SKM-1 treated with dmso at 0.1 percent for 144 hours (cell line): ENCODE measurements around the gene POLR2F.
A peak's percentile ranks its signal among the peaks of the same experiment; 100 is the strongest.
"Not testable (repeated sequence)": the region's sequence is repeated elsewhere in the genome, so short reads cannot be mapped to it uniquely, and the experiment has no call there.

Experiments
- DNase-seq: peaks from one replicate; lab custom pipeline; 2025; ENCODE audit not compliant: unreplicated experiment; lab: John Stamatoyannopoulos, UW

POLR2F gene

GRCh38 chr22:37925330-37925729 lies 28.2 kb upstream of the POLR2F start:
- no peak for DNase-seq

GRCh38 chr22:37925767-37926166 lies 27.7 kb upstream of the POLR2F start:
- no peak for DNase-seq

GRCh38 chr22:37926358-37926757 lies 27.1 kb upstream of the POLR2F start:
- DNase-seq, result no peak

DNA sequence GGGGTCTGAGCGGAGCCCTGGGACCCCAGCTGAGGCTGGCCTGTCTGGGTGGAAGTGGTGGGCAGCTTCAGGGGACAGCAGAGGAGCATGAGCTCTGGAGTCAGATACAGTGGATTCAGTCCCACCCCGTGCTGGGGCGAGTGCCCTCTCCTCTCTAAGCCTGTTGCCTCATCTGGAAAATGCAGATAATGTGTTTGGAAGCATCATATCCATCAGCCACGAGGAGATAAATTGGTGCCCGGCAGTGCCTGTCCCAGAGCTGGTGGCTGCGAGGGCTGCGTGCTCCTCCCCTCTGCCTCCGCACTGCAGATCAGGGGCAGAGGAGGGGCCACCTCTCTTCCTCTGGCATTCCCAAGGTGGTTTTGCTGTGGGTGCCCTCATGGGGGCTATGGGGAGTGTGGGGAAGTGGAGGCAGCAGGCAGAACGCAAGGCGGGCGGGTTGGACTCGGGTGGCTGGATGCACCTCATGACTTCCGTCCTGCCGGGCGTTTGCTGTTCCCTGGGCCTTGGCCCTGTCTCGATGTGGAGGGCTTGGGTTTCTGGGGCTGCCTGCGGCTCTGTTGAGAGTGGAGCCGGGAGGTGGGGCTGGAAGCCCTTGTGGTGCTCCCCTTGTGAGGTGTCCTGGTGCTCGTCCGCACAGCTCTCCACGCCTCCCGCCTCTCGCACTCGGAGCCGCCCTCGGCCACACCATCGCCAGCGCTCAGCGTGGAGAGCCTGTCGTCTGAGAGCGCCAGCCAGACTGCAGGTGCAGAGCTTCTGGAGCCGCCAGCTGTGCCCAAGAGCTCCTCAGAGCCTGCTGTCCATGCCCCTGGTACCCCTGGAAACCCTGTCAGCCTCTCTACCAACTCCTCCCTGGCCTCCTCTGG lies 26.5 kb upstream of the POLR2F start:
- DNase-seq, result no peak

DNA sequence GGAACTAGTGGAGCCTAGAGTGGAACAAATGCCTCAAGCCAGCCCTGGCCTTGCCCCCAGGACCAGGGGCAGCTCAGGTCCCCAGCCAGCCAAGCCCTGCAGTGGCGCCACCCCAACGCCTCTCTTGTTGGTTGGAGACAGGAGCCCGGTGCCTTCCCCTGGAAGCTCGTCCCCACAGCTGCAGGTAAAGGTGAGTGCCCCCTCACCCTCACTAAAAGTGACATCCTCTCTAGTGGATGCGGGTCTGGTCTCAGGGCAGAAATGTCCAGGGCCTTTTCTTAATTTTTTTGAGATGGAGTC lies 25.9 kb upstream of the POLR2F start:
- no peak for DNase-seq

DNA sequence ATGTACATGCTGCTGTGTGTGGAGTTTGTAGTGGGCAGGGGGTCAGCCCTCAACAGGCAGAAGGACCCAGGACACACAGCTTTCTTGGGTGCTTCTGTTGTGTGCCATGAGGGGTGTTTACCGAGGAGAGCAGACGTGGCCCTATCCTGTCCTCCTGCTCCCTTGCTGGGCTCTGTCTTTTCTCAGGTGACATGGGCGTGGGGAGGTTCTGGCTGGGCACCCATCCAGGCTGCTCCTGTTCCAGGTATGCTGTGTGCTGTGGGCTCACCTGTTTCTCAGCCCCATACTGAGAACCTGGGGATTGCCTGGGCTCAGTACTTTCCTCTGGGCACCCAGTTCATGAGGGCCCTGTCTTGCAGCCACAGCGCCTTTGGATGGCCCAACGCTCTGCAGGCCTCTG lies 24.1 kb upstream of the POLR2F start:
- DNase-seq, result no peak

GRCh38 chr22:37930270-37930951 lies 23.1 kb upstream of the POLR2F start:
- DNase-seq, result peak; percentile 17

DNA sequence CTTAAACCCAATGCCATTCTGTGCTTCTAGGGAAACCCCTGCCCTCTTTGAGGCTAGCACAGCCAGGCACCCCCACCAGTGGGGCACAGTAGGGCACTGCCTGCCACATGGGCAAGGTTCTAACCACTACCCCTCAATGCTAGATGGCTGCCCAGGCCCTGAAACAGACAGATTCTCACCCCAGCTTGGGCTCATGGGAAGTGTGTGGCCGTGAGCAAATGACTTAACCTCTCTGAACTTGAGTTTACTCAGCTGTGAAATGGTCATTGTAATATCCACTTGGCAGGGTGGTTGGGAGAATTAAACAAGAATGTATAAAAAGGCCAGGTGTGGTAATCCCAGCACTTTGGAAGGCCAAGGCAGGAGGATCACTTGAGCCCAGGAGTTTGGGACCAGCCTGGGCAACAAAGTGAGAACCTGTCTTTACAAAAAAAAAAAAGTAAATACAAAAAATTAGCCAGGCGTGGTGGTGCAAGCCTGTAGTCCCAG lies 22.5 kb upstream of the POLR2F start:
- DNase-seq, result no peak

DNA sequence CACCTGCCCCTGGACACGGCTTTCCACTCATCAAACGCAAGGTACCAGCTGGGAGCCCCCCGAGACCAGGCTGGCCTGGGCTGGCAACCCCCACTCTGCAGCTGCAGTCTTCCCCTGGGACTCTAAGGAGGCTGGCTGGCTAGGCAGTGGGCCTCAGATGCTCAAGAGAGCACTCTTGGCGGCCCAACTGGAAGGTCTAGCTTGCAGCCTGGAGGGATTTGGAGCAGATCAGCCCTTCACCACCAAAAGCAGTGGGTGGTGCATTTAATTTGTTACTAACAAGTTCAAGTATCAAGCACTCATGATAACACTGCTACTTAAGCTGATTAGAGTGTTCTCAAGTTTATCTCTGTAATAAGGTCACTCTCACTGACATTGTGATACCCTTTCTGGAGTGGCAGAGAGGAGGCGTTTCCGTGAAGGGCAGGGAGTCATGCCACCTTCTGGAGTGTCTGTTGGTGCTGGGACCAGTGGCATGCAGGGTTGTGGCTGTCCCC lies 21.6 kb upstream of the POLR2F start:
- no peak for DNase-seq

DNA sequence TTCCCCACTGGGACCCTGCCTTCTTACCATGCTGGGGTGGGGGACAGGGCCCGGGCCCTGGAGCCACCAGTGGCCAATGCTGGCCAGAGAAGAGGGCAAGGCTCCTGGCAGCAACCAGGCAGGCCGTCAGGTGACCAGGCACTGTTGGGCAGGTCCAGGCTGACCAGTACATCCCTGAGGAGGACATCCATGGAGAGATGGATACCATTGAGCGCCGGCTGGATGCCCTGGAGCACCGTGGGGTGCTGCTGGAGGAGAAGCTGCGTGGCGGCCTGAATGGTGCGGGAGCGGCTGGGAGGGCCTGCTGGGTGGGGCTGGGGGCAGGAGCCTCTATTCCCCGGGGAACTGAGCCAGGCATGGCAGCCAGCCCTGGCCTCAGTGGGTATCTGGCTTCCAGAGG lies 21.1 kb upstream of the POLR2F start:
- DNase-seq, result no peak

- no peak for DNase-seq
Measured at GRCh38 chr22:37932821-37933578, 20.5 kb upstream of the POLR2F start.

GRCh38 chr22:37933711-37934376 lies 19.7 kb upstream of the POLR2F start:
- peak; percentile 79 for DNase-seq

GRCh38 chr22:37940698-37941376 lies 12.7 kb upstream of the POLR2F start:
- DNase-seq, result peak; percentile 76

DNA sequence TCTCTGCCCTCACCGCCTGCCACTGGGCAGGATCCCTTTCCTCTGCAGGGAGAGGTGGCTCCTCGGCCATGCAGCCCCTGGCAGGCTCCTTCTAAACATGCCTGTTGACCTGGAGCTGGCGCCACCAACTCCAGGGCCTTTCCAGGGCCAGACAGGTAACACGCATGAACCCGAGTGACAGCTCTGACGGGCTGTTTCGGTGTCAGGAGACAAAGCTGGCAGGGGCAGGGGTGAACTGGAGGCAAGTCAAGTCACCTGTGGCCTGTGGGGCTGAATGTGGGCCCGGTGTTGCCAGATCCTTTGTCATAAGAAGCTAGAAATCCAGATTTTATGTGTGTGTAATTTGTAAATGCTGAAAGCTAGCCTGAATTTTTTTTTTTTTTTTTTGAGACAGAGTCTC lies 11.4 kb upstream of the POLR2F start:
- no peak for DNase-seq

DNA sequence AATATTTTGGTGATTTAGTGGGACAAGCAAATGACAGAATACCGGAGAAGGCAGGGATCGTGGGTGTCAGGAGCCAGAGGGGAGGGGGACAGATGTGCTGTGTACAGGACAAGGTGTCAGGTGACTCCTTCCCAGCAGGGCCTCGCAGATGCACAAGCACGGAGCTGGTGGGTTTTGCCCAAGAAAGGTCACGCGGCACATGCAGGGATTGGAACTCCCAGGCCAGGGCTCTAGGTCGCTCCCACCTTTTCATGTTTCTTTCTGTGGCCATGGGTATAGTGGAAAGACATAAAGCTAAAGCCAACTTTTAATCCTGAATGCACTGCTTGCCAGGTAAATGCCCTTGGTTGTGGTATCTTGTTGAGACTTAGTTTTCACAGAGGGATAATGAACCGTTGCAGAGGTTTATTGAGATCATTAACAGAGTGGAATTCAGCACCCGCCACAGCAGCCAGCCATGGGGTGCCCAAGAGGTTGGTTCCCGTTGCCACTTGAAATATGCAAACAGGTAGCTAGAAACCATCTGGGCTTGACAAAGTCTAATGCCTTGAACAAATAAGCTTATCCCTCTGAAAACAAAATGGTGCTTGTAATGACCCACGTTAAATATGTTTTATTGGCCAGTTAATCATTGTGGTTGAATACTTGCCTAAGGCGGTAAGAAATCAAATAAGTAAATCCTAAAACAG lies 10.2 kb upstream of the POLR2F start:
- no peak for DNase-seq

DNA sequence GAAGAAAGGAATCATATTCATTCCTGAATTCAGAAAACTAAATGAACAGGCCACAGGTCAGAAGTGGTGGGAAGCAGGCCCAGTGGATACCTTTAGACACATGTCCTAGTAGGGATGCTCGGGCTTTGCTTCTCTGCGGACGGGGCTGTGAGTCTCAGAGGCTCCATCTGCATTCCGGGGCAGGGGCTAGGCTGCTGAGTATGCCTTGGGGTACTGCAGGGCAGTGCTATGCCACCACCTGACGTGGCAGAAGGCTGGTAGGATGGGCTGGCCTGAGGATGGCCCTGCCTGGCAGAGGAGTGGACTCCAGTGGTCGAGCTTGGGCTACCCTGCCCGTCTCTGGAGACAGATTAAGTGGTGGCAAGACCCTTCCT lies 9.7 kb upstream of the POLR2F start:
- DNase-seq, result no peak

DNA sequence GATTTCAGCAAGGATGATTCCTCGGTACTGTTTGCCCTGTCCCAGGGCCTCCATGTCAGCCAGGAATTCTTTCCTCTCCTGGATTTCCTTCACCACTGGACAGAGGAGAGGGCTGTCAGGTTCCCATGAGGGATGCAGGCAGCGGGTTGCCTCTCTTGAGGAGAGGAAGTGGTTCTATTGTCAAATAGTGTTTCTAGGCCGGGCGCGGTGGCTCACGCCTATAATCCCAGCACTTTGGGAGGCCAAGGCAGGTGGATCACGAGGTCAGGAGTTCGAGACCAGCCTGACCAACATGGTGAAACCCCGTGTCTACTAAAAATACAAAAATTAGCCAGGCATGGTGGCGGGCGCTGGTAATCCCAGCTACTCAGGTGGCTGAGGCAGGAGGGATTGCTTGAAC lies 9.1 kb upstream of the POLR2F start:
- not testable (repeated sequence) for DNase-seq

DNA sequence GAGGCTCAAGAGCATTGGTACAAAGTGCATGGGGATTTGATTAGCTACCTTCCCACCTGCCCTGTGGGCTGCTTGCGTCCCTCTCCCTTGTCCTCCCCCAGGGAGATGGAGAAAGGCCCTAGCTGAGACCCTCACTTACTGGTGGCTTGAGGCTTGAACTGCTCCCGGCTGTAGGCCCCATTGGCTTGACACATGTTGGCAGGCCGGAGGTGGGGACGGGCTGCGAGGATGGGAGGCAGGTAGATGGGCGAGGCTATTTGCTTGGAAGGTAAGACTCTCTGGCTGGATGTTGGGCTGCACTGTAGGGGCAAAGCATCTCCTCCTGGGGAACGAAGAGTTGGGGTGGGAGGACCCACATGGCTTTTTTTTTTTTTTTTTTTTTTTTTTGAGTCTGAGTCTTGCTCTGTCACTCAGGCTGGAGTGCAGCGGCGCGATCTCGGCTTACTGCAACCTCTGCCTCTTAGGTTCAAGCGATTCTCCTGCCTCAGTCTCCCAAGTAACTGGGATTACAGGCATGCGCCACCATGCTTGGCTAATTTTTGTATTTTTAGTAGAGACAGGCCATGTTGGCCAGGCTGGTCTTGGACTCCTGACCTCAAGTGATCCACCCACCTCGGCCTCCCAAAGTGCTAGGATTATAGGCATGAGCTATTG lies 6.2 kb upstream of the POLR2F start:
- not testable (repeated sequence) for DNase-seq

DNA sequence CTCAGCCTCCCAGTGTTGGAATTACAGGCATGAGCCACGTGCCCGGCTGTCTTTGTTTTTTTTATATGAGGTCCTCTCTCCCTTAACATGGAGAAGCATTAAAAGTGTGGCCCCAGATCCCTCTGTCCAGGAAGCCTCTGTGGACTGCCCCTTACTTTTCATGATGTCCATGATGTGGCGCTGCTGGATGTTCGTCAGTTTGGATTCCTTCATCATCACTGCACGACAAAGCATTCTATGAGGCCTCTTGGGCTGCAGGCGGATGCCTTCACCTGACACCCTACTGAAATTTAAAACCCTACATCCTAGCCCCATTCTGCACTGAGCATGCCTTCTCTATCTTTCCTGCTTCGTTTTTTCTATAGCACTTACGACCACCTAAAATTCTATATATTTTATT lies 2.2 kb upstream of the POLR2F start:
- no peak for DNase-seq
